H1 (cell line): ENCODE results near the gene PHAX. TPM values are rescaled to one million over a fixed set of nuclear protein-coding genes. Genes with fewer than 3 reads are reported as not detected.

Experiments
- CHD7 ChIP-seq: fragments of 300-600 bp; sonication (generic); IDR thresholded peaks from 2 replicates; pipeline ENCODE4 v1.7.1; 2012; ENCODE audit warnings: low read length, moderate library complexity, mild to moderate bottlenecking, inconsistent platforms; ENCODE audit not compliant: insufficient replicate concordance
- CREB1 ChIP-seq: IDR thresholded peaks from 2 replicates; pipeline ENCODE4 v1.6.1; 2012; ENCODE audit warnings: inconsistent platforms
- EGR1 ChIP-seq: IDR thresholded peaks from 2 replicates; pipeline ENCODE4 v1.6.1; 2011; ENCODE audit warnings: low read depth, low read length, borderline replicate concordance
- GABPA ChIP-seq: IDR thresholded peaks from 2 replicates; pipeline ENCODE4 v1.6.1; 2011; ENCODE audit warnings: mild to moderate bottlenecking, low read length, moderate library complexity, borderline replicate concordance; ENCODE audit not compliant: insufficient read depth
- polyA plus RNA-seq, 7 experiments: library from polyadenylated mRNA; depleted of rRNA in 3 of 7; stranded (reverse) in 5 of 7; unstranded in 2 of 7; fragments of >200 nt in 5 of 7; fragments of 200-250 nt in 2 of 7; gene quantifications; 1 replicate in 5 of 7; 2 replicates in 1 of 7; 4 replicates in 1 of 7; pipeline versions ENCODE4 v1.2.1 to v1.2.3, GENCODE V29; 2011 to 2013; ENCODE audit warnings: missing spikeins in 2 of 7, mixed read lengths in 2 of 7
- total RNA-seq: library from RNA; stranded (reverse); fragmentation: NEBNext Ultra II Directional; extraction: Animal tissue kit (Norgen Biotek cat#: 25700); gene quantifications from 2 replicates; pipeline ENCODE4 v1.2.1, GENCODE V29; 2021

The PHAX gene
- total and polyA plus RNA-seq, 2 of the 8 experiments (the other 6 are each of a cell fraction or from before 2014, with no cell fraction given) = 32.1 to 59.5 TPM

- no peak for TF ChIP-seq CHD7
- no peak for TF ChIP-seq CREB1
- TF ChIP-seq EGR1 = no peak
- TF ChIP-seq GABPA = no peak
Measured at GRCh38 chr5:126576974-126577373, 23.8 kb upstream of the PHAX start (continued).
